Esophagus muscularis mucosa (tissue), 3 donors: ENCODE results near the gene PIEZO1.

Experiments used
- POLR2A ChIP-seq: fragments of 450-650 bp; IDR thresholded peaks from one replicate; pipeline ENCODE4 v1.6.1; 2017; ENCODE audit warnings: antibody characterized with exemption, moderate library complexity, mild to moderate bottlenecking, low read depth
- TF ChIP-seq, protein P1 (sequence below), 3 experiments: fragments of 200-600 bp in 2 of 3; fragments of 450-650 bp in 1 of 3; sonication (generic) in 2 of 3; IDR thresholded peaks; one replicate each; pipeline ENCODE4 v1.5.1; 2017 to 2019; ENCODE audit warnings: antibody characterized with exemption in 3 of 3, mild to moderate bottlenecking in 2 of 3, moderate library complexity in 1 of 3

DNA sequence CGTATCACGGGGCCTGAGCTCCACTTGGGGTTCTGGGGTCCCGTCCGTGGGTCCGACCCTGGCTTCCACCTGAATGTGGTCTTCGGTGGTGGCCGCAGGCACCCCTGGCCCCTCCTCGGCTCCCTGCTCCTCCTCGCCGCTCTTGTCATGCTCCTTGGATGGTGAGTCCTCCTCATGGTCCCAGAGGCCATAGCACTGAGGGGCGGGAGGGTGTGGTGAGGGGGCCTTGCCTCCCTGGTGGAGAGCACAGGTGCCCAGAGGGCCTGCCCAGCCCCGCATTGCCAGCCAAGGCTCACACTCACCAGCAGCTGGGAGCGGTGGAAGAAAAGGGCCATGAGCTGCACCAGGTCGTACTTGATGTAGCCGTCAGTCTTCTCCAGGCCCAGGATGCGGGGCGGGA, 63.8 kb downstream of the PIEZO1 start:
- TF ChIP-seq POLR2A = no peak
- TF ChIP-seq, protein P1, sequence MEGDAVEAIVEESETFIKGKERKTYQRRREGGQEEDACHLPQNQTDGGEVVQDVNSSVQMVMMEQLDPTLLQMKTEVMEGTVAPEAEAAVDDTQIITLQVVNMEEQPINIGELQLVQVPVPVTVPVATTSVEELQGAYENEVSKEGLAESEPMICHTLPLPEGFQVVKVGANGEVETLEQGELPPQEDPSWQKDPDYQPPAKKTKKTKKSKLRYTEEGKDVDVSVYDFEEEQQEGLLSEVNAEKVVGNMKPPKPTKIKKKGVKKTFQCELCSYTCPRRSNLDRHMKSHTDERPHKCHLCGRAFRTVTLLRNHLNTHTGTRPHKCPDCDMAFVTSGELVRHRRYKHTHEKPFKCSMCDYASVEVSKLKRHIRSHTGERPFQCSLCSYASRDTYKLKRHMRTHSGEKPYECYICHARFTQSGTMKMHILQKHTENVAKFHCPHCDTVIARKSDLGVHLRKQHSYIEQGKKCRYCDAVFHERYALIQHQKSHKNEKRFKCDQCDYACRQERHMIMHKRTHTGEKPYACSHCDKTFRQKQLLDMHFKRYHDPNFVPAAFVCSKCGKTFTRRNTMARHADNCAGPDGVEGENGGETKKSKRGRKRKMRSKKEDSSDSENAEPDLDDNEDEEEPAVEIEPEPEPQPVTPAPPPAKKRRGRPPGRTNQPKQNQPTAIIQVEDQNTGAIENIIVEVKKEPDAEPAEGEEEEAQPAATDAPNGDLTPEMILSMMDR (IDR thresholded peaks at IDR 0.05) = no peak
